Karpas-422 (cell line): ENCODE data around the gene UNC5B. TPM values are rescaled to one million over a fixed set of nuclear protein-coding genes. Genes with fewer than 3 reads are reported as not detected.

Experiments used
- DNase-seq: peaks from one replicate; pipeline ENCODE4 v3.0.0-alpha.2; 2015
- H2AFZ ChIP-seq: fragments of 200-600 bp; sonication (generic); 2 replicates; pipeline ENCODE4 v1.6.1; 2014; ENCODE audit warnings: antibody characterized with exemption, low read length, mixed read lengths
- H3K27ac ChIP-seq: fragments of 200-600 bp; sonication (generic); 2 replicates; pipeline ENCODE4 v1.5.1; 2014; ENCODE audit warnings: mild to moderate bottlenecking, low read length, moderate library complexity
- H3K27me3 ChIP-seq: fragments of 200-600 bp; sonication (generic); 2 replicates; pipeline ENCODE4 v1.6.1; 2014; ENCODE audit warnings: low read length, mixed read lengths
- H3K36me3 ChIP-seq: fragments of 200-600 bp; sonication (generic); 2 replicates; pipeline ENCODE4 v1.6.1; 2014; ENCODE audit warnings: low read length, mixed read lengths; ENCODE audit not compliant: insufficient read depth
- H3K4me1 ChIP-seq: fragments of 200-600 bp; sonication (generic); 2 replicates; pipeline ENCODE4 v1.6.1; 2014; ENCODE audit warnings: mild to moderate bottlenecking, low read length, mixed read lengths
- H3K4me2 ChIP-seq: fragments of 200-600 bp; sonication (generic); 2 replicates; pipeline ENCODE4 v1.6.1; 2014; ENCODE audit warnings: low read length, low read depth, mild to moderate bottlenecking; ENCODE audit not compliant: poor library complexity, severe bottlenecking
- H3K4me3 ChIP-seq: fragments of 200-600 bp; sonication (generic); 2 replicates; pipeline ENCODE4 v1.5.1; 2014; ENCODE audit warnings: mild to moderate bottlenecking, antibody characterized with exemption, low read length, mixed read lengths
- H3K79me2 ChIP-seq: fragments of 200-600 bp; sonication (generic); 2 replicates; pipeline ENCODE4 v1.6.1; 2014; ENCODE audit warnings: mild to moderate bottlenecking, low read length, mixed read lengths
- H3K9ac ChIP-seq: fragments of 200-600 bp; sonication (generic); 2 replicates; pipeline ENCODE4 v1.6.0; 2014; ENCODE audit warnings: low read length
- H3K9me2 ChIP-seq: fragments of 200-600 bp; sonication (generic), shearing (Covaris generic); replicated peaks from 2 replicates; pipeline ENCODE4 v1.6.0; 2014; ENCODE audit warnings: mild to moderate bottlenecking, low read length, moderate library complexity; ENCODE audit not compliant: insufficient read depth
- H3K9me3 ChIP-seq: fragments of 300-700, 200-600 bp; sonication (generic); 2 replicates; pipeline ENCODE4 v1.6.1; 2014; ENCODE audit warnings: low read length, mixed read lengths
- H4K20me1 ChIP-seq: fragments of 200-600 bp; sonication (generic); 2 replicates; pipeline ENCODE4 v1.6.1; 2014; ENCODE audit warnings: mild to moderate bottlenecking, antibody characterized with exemption, low read length, low read depth; ENCODE audit not compliant: insufficient read depth
- total RNA-seq: library from RNA; depleted of rRNA; stranded (reverse); fragments of >200 nt; shearing (Covaris generic); gene quantifications from 2 replicates; pipeline ENCODE4 v1.2.3, GENCODE V29; 2014; ENCODE audit warnings: low replicate concordance

The UNC5B gene
- total RNA-seq, 1 experiment from 2014 or later = not detected

- Histone ChIP-seq H3K4me3 (peak overlapping the region; percentile 95), H3K36me3 (no peaks in the 10 kb centered on the region), H3K9ac (peak overlapping the region; percentile 91), H3K79me2 (no peaks in the 10 kb centered on the region), H4K20me1 (peaks cover 3% of the 10 kb centered on the region; the same call in 1 of the 2 replicates), H3K4me1 (peaks cover 10% of the 10 kb centered on the region), H3K27me3 (no peaks in the 10 kb centered on the region), H3K27ac (no peak overlapping the region), H3K9me3 (no peaks in the 10 kb centered on the region), H3K4me2 (peak overlapping the region; percentile 78), H2AFZ (peak overlapping the region; percentile 100; the same call in 1 of the 2 replicates), H3K9me2 (no peaks in the 10 kb centered on the region)
- DNase-seq = no peak
Observed at GRCh38 chr10:71319800-71320392, 107.5 kb downstream of the UNC5B start.

- H3K27me3 ChIP-seq = no peaks in the 10 kb centered on the region
- peaks cover 10% of the 10 kb centered on the region for H3K4me1 ChIP-seq
- DNase-seq = no peak
- no peaks in the 10 kb centered on the region for H3K9me3 ChIP-seq
- H3K79me2 ChIP-seq = no peaks in the 10 kb centered on the region
- no peaks in the 10 kb centered on the region for H3K9me2 ChIP-seq
- no peak overlapping the region for H3K9ac ChIP-seq
- peaks cover 2% of the 10 kb centered on the region; the same call in 1 of the 2 replicates for H4K20me1 ChIP-seq
- no peak overlapping the region for H3K27ac ChIP-seq
- no peaks in the 10 kb centered on the region for H3K36me3 ChIP-seq
- H2AFZ ChIP-seq = no peak overlapping the region
- H3K4me3 ChIP-seq = peak overlapping the region; percentile 95; the same call in 1 of the 2 replicates
- H3K4me2 ChIP-seq = no peak overlapping the region
Observed at GRCh38 chr10:71320592-71320991, 108.2 kb downstream of the UNC5B start.

- H3K79me2 ChIP-seq = no peaks in the 10 kb centered on the region
- H4K20me1 ChIP-seq = no peaks in the 10 kb centered on the region
- no peaks in the 10 kb centered on the region for H3K36me3 ChIP-seq
- DNase-seq = no peak
- no peak overlapping the region for H3K9ac ChIP-seq
- H3K4me3 ChIP-seq = no peak overlapping the region
- no peak overlapping the region for H3K4me2 ChIP-seq
- H2AFZ ChIP-seq = no peak overlapping the region
- no peaks in the 10 kb centered on the region for H3K27me3 ChIP-seq
- H3K9me3 ChIP-seq = no peaks in the 10 kb centered on the region
- no peak overlapping the region for H3K27ac ChIP-seq
- H3K9me2 ChIP-seq = no peaks in the 10 kb centered on the region
- H3K4me1 ChIP-seq = peaks cover 10% of the 10 kb centered on the region
Observed at GRCh38 chr10:71321386-71321785, 109.0 kb downstream of the UNC5B start.

GRCh38 chr10:71323407-71323806 is 111.0 kb downstream of the UNC5B start:
- Histone ChIP-seq H3K9me3 (no peaks in the 10 kb centered on the region), H2AFZ (peak overlapping the region; percentile 36; the same call in 1 of the 2 replicates), H3K4me1 (peaks cover 10% of the 10 kb centered on the region), H3K27me3 (no peaks in the 10 kb centered on the region), H3K9me2 (no peaks in the 10 kb centered on the region), H3K79me2 (no peaks in the 10 kb centered on the region), H3K36me3 (no peaks in the 10 kb centered on the region), H3K4me2 (no peak overlapping the region), H3K27ac (no peak overlapping the region), H4K20me1 (no peaks in the 10 kb centered on the region), H3K9ac (no peak overlapping the region), H3K4me3 (no peak overlapping the region)
- DNase-seq = peak; percentile 77

- no peaks in the 10 kb centered on the region for H3K36me3 ChIP-seq
- H3K4me1 ChIP-seq = peaks cover 7% of the 10 kb centered on the region
- no peak overlapping the region for H3K4me2 ChIP-seq
- H4K20me1 ChIP-seq = no peaks in the 10 kb centered on the region
- no peaks in the 10 kb centered on the region for H3K9me3 ChIP-seq
- no peak overlapping the region for H3K9ac ChIP-seq
- H2AFZ ChIP-seq = no peak overlapping the region
- H3K4me3 ChIP-seq = no peak overlapping the region
- H3K27me3 ChIP-seq = no peaks in the 10 kb centered on the region
- no peaks in the 10 kb centered on the region for H3K79me2 ChIP-seq
- no peak for DNase-seq
- no peak overlapping the region for H3K27ac ChIP-seq
- H3K9me2 ChIP-seq = no peaks in the 10 kb centered on the region
Observed at GRCh38 chr10:71324743-71325142, 112.4 kb downstream of the UNC5B start.

GRCh38 chr10:71325267-71325666 is 112.9 kb downstream of the UNC5B start:
- Histone ChIP-seq H3K79me2 (no peaks in the 10 kb centered on the region), H3K9ac (no peak overlapping the region), H3K9me3 (no peaks in the 10 kb centered on the region), H3K36me3 (no peaks in the 10 kb centered on the region), H2AFZ (no peak overlapping the region), H3K9me2 (no peaks in the 10 kb centered on the region), H3K4me3 (no peak overlapping the region), H4K20me1 (no peaks in the 10 kb centered on the region), H3K27ac (no peak overlapping the region), H3K4me2 (no peak overlapping the region), H3K27me3 (no peaks in the 10 kb centered on the region), H3K4me1 (peaks cover 2% of the 10 kb centered on the region; the same call in 1 of the 2 replicates)
- DNase-seq = no peak

- Histone ChIP-seq H3K36me3 (no peaks in the 10 kb centered on the region), H3K27ac (no peak overlapping the region), H3K9me3 (no peaks in the 10 kb centered on the region), H3K4me3 (no peak overlapping the region), H4K20me1 (no peaks in the 10 kb centered on the region), H3K27me3 (no peaks in the 10 kb centered on the region), H3K9me2 (no peaks in the 10 kb centered on the region), H3K4me2 (no peak overlapping the region), H3K79me2 (no peaks in the 10 kb centered on the region), H3K9ac (no peak overlapping the region), H2AFZ (no peak overlapping the region), H3K4me1 (no peaks in the 10 kb centered on the region)
- DNase-seq = no peak
Observed at GRCh38 chr10:71326464-71326881, 114.1 kb downstream of the UNC5B start.

- Histone ChIP-seq H3K36me3 (no peaks in the 10 kb centered on the region), H3K9me2 (no peaks in the 10 kb centered on the region), H2AFZ (no peak overlapping the region), H3K4me2 (no peak overlapping the region), H4K20me1 (no peaks in the 10 kb centered on the region), H3K4me1 (peaks cover 2% of the 10 kb centered on the region), H3K9ac (no peak overlapping the region), H3K9me3 (no peaks in the 10 kb centered on the region), H3K27ac (no peak overlapping the region), H3K79me2 (no peaks in the 10 kb centered on the region), H3K27me3 (no peaks in the 10 kb centered on the region), H3K4me3 (no peak overlapping the region)
- no peak for DNase-seq
Observed at GRCh38 chr10:71330789-71331404, 118.5 kb downstream of the UNC5B start.
